ENCODE measurements around the gene CLDN19.
"Not testable (repeated sequence)": the region's sequence is repeated elsewhere in the genome, so short reads cannot be mapped to it uniquely, and the experiment has no call there.

Gene CLDN19

DNA sequence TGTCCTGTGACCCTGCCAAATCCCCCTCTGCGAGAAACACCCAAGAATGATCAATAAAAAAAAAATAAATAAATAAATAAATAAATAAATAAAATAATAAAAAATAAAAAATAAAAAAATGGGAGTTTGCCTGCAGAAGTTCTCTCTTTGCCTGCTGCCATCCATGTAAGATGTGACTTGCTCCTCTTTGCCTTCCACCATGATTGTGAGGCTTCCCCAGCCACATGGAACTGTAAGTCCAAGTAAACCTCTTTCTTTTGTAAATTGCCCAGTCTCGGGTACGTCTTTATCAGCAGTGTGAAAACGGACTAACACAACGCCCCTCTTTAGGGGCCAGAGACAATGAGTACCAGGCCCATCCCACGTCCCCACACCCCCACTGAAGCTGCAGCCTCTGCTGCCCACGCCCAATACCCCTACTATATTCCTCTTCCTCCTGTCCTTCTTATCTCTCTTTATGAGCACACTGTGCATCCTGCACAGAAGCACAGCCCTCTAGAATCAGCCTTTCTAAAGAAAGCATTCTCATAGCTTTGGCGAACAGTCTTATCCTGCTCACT lies 11.6 kb upstream of the CLDN19 start:
- not testable (repeated sequence) for H2BK120ac ChIP-seq (ENCODE audit: low read depth, low read length); DNase-seq (ENCODE audit: low spot score); H3K18ac ChIP-seq (ENCODE audit: low read length); H2BK15ac ChIP-seq (ENCODE audit: low read length); H3K4ac ChIP-seq (ENCODE audit: low read length); H3K4me3 ChIP-seq (ENCODE audit: low read length in 2 of 2); H4K8ac ChIP-seq (ENCODE audit: low read depth, low read length); H4K91ac ChIP-seq (ENCODE audit: low read depth, low read length, poor library complexity); H3K9ac ChIP-seq (ENCODE audit: low read depth, low read length, poor library complexity); H3K23ac ChIP-seq (ENCODE audit: low read depth, low read length, poor library complexity); H3K27me3 ChIP-seq (ENCODE audit: control insufficient read depth in 3 of 3, insufficient read depth in 3 of 3, low read depth in 1 of 3, low read length in 3 of 3); H3K14ac ChIP-seq (ENCODE audit: low read length); H2BK5ac ChIP-seq (ENCODE audit: low read length); H3K27ac ChIP-seq (replicated peaks; ENCODE audit: low read length); H3K79me1 ChIP-seq (ENCODE audit: low read depth, low read length); H2AK5ac ChIP-seq (ENCODE audit: low read depth, low read length); H2BK12ac ChIP-seq (ENCODE audit: low read length); H3K4me1 ChIP-seq (ENCODE audit: control insufficient read depth in 2 of 2, insufficient read depth in 1 of 2, low read depth in 1 of 2, low read length in 2 of 2); H3K4me2 ChIP-seq (ENCODE audit: insufficient read depth, low read length, poor library complexity, severe bottlenecking); H2AFZ ChIP-seq (ENCODE audit: low read length)
- H3K9me3 ChIP-seq (replicated peaks in 1 of 2; ENCODE audit: control insufficient read depth in 2 of 2, insufficient read depth in 1 of 2, low read depth in 1 of 2, low read length in 2 of 2) = peaks cover 11 to 12% of the 10 kb centered on the region in 2 donors
- WGBS, 2 donors (ENCODE audit: extremely low coverage in 2 of 2, insufficient read length in 2 of 2, insufficient replicate concordance in 1 of 2) = no CpG with 5 or more reads among the region's 8 CpGs
- H3K36me3 ChIP-seq (replicated peaks in 1 of 2; ENCODE audit: control insufficient read depth in 2 of 2, insufficient read depth in 2 of 2, low read length in 2 of 2) = peaks cover 68 to 88% of the 10 kb centered on the region in 2 donors

DNA sequence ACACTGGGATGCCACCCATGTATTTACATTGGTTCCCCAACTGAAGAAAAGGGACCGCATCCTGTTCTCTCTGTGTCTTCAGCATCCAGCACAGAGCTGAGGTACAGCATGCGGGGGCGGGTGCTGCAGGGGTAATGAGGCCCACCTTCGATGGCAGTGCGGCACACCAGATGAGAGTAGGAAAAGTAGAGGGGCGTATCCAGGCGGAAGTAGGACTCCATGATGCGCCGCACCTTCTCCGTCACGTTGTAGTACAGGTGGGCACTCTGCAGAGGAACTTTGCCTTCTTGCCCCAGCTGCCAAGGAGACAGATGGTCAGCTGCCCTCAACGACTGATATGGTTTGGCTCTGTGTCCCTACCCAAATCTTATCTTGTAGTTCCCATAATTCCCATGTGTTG lies 10.0 kb upstream of the CLDN19 start:
- Histone ChIP-seq H3K9me3 (replicated peaks in 1 of 2; ENCODE audit: control insufficient read depth in 2 of 2, insufficient read depth in 1 of 2, low read depth in 1 of 2, low read length in 2 of 2) (peaks cover 11 to 12% of the 10 kb centered on the region in 2 donors), H2AFZ (ENCODE audit: low read length) (no peak overlapping the region), H3K27me3 (ENCODE audit: control insufficient read depth in 3 of 3, insufficient read depth in 3 of 3, low read depth in 1 of 3, low read length in 3 of 3) (no peaks in the 10 kb centered on the region), H3K4ac (ENCODE audit: low read length) (no peak overlapping the region), H3K9ac (ENCODE audit: low read depth, low read length, poor library complexity) (peak overlapping the region; percentile 26), H3K36me3 (replicated peaks in 1 of 2; ENCODE audit: control insufficient read depth in 2 of 2, insufficient read depth in 2 of 2, low read length in 2 of 2) (peaks cover 69 to 87% of the 10 kb centered on the region in 2 donors), H3K23ac (ENCODE audit: low read depth, low read length, poor library complexity) (no peak overlapping the region), H2BK15ac (ENCODE audit: low read length) (no peak overlapping the region), H2BK5ac (ENCODE audit: low read length) (no peak overlapping the region), H2BK120ac (ENCODE audit: low read depth, low read length) (no peak overlapping the region), H3K4me1 (ENCODE audit: control insufficient read depth in 2 of 2, insufficient read depth in 1 of 2, low read depth in 1 of 2, low read length in 2 of 2) (no peaks in the 10 kb centered on the region), H3K4me3 (ENCODE audit: low read length in 2 of 2) (no peak overlapping the region), H2AK5ac (ENCODE audit: low read depth, low read length) (no peak overlapping the region), H4K8ac (ENCODE audit: low read depth, low read length) (no peak overlapping the region), H3K18ac (ENCODE audit: low read length) (no peak overlapping the region), H2BK12ac (ENCODE audit: low read length) (no peak overlapping the region), H3K79me1 (ENCODE audit: low read depth, low read length) (no peaks in the 10 kb centered on the region), H3K27ac (replicated peaks; ENCODE audit: low read length) (no peak overlapping the region), H3K4me2 (ENCODE audit: insufficient read depth, low read length, poor library complexity, severe bottlenecking) (no peak overlapping the region), H3K14ac (ENCODE audit: low read length) (no peak overlapping the region), H4K91ac (ENCODE audit: low read depth, low read length, poor library complexity) (no peak overlapping the region)
- WGBS, 2 donors (ENCODE audit: extremely low coverage in 2 of 2, insufficient read length in 2 of 2, insufficient replicate concordance in 1 of 2) = no CpG with 5 or more reads among the region's 12 CpGs
- DNase-seq (ENCODE audit: low spot score) = no peak

DNA sequence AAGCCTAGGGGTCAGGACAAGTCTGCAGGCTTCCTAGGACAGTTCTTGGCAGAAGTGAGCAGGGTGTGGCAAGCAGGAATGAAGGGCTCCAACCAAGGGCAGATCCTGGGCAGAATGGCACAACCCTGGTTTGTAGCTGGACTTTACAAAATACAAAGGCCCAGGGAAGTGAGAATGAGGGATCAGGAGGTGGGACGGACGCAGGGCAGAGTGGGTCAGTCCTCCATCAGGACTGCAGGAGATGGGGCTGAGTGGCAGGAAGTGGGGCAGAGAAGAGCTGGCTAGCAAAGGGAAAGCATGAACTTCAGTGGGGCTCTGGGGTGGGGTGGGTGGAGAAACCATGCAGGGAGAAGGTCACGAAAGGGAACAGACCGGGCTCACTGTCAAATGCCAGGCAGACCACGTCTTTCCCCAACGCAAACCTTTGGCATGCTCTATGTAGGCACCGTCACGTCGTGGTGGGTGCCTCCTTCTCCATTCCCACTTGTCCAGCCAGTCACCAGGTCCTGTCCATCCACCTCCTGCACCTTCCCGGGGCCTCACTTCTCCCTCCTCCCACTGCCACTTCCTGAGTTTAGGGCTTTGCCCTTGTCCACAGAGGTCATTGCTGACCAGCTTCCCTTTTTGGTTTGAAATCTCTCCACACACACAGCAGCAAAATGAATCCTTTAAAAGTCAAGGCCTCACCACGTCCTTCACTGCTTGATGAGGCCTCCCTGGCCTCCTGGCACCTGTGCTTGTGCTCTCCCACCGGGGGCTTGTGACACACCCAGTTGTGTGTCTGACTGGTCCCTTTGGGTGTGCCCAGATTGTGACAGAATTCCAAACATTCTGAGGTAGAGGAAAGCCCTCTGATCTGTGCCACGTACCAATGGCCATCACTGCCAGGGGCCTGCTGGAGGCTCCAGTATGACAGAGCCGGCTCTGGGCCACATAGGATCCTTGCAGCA lies 8.7 kb upstream of the CLDN19 start:
- H2BK120ac ChIP-seq (ENCODE audit: low read depth, low read length) = no peak overlapping the region
- no peak overlapping the region for H3K9ac ChIP-seq (ENCODE audit: low read depth, low read length, poor library complexity)
- no peak overlapping the region for H3K4me3 ChIP-seq (ENCODE audit: low read length in 2 of 2)
- no peaks in the 10 kb centered on the region for H3K4me1 ChIP-seq (ENCODE audit: control insufficient read depth in 2 of 2, insufficient read depth in 1 of 2, low read depth in 1 of 2, low read length in 2 of 2)
- H2BK5ac ChIP-seq (ENCODE audit: low read length) = no peak overlapping the region
- no peak overlapping the region for H2AFZ ChIP-seq (ENCODE audit: low read length)
- H3K36me3 ChIP-seq (replicated peaks in 1 of 2; ENCODE audit: control insufficient read depth in 2 of 2, insufficient read depth in 2 of 2, low read length in 2 of 2) = peaks cover 56 to 74% of the 10 kb centered on the region in 2 donors
- H3K23ac ChIP-seq (ENCODE audit: low read depth, low read length, poor library complexity) = no peak overlapping the region
- H3K9me3 ChIP-seq (replicated peaks in 1 of 2; ENCODE audit: control insufficient read depth in 2 of 2, insufficient read depth in 1 of 2, low read depth in 1 of 2, low read length in 2 of 2) = peaks cover 11 to 12% of the 10 kb centered on the region in 2 donors
- no peak overlapping the region for H4K8ac ChIP-seq (ENCODE audit: low read depth, low read length)
- no peak overlapping the region for H3K4me2 ChIP-seq (ENCODE audit: insufficient read depth, low read length, poor library complexity, severe bottlenecking)
- H2AK5ac ChIP-seq (ENCODE audit: low read depth, low read length) = no peak overlapping the region
- no peak for DNase-seq (ENCODE audit: low spot score)
- H3K27me3 ChIP-seq (ENCODE audit: control insufficient read depth in 3 of 3, insufficient read depth in 3 of 3, low read depth in 1 of 3, low read length in 3 of 3) = no peaks in the 10 kb centered on the region
- no peak overlapping the region for H3K27ac ChIP-seq (replicated peaks; ENCODE audit: low read length)
- no CpG with 5 or more reads among the region's 14 CpGs for WGBS, 2 donors (ENCODE audit: extremely low coverage in 2 of 2, insufficient read length in 2 of 2, insufficient replicate concordance in 1 of 2)
- no peak overlapping the region for H4K91ac ChIP-seq (ENCODE audit: low read depth, low read length, poor library complexity)
- no peak overlapping the region for H2BK12ac ChIP-seq (ENCODE audit: low read length)
- H3K79me1 ChIP-seq (ENCODE audit: low read depth, low read length) = no peaks in the 10 kb centered on the region
- H3K4ac ChIP-seq (ENCODE audit: low read length) = no peak overlapping the region
- H2BK15ac ChIP-seq (ENCODE audit: low read length) = no peak overlapping the region
- H3K18ac ChIP-seq (ENCODE audit: low read length) = no peak overlapping the region
- H3K14ac ChIP-seq (ENCODE audit: low read length) = no peak overlapping the region

DNA sequence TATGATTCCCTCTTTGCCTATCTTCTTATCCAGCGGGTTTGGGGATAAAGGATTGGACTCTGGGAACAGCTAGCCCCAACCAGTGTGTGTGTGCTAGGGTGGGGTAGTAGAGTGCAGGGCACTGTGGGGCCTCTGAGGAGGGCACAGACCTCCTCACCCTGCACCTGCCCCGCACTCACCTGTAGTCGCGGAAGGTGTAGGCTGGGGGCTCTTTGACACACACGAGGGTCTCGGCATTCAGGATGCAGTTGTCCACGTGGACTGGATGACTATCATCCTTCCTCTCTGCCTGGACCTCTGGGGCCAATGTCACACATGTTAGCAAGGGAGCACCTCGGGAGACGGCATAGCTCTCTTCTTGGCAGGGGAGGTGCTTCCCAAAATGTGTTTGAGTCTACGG lies 8.0 kb upstream of the CLDN19 start:
- DNase-seq (ENCODE audit: low spot score) = no peak
- Histone ChIP-seq H3K4me3 (ENCODE audit: low read length in 2 of 2) (no peak overlapping the region), H3K4ac (ENCODE audit: low read length) (no peak overlapping the region), H3K18ac (ENCODE audit: low read length) (no peak overlapping the region), H3K4me1 (ENCODE audit: control insufficient read depth in 2 of 2, insufficient read depth in 1 of 2, low read depth in 1 of 2, low read length in 2 of 2) (no peaks in the 10 kb centered on the region), H3K4me2 (ENCODE audit: insufficient read depth, low read length, poor library complexity, severe bottlenecking) (no peak overlapping the region), H2AK5ac (ENCODE audit: low read depth, low read length) (no peak overlapping the region), H2BK12ac (ENCODE audit: low read length) (no peak overlapping the region), H4K91ac (ENCODE audit: low read depth, low read length, poor library complexity) (no peak overlapping the region), H3K9ac (ENCODE audit: low read depth, low read length, poor library complexity) (no peak overlapping the region), H2BK120ac (ENCODE audit: low read depth, low read length) (no peak overlapping the region), H2AFZ (ENCODE audit: low read length) (no peak overlapping the region), H3K27me3 (ENCODE audit: control insufficient read depth in 3 of 3, insufficient read depth in 3 of 3, low read depth in 1 of 3, low read length in 3 of 3) (no peaks in the 10 kb centered on the region), H2BK15ac (ENCODE audit: low read length) (no peak overlapping the region), H4K8ac (ENCODE audit: low read depth, low read length) (peak overlapping the region; percentile 30), H3K14ac (ENCODE audit: low read length) (no peak overlapping the region), H3K79me1 (ENCODE audit: low read depth, low read length) (no peaks in the 10 kb centered on the region), H3K27ac (replicated peaks; ENCODE audit: low read length) (no peak overlapping the region), H2BK5ac (ENCODE audit: low read length) (no peak overlapping the region), H3K9me3 (replicated peaks in 1 of 2; ENCODE audit: control insufficient read depth in 2 of 2, insufficient read depth in 1 of 2, low read depth in 1 of 2, low read length in 2 of 2) (peaks cover 11 to 12% of the 10 kb centered on the region in 2 donors), H3K36me3 (replicated peaks in 1 of 2; ENCODE audit: control insufficient read depth in 2 of 2, insufficient read depth in 2 of 2, low read length in 2 of 2) (peaks cover 54 to 68% of the 10 kb centered on the region in 2 donors), H3K23ac (ENCODE audit: low read depth, low read length, poor library complexity) (no peak overlapping the region)
- WGBS, 2 donors (ENCODE audit: extremely low coverage in 2 of 2, insufficient read length in 2 of 2, insufficient replicate concordance in 1 of 2) = no CpG with 5 or more reads among the region's 10 CpGs

Data from neuronal stem cell (in vitro differentiated cells).